Breast epithelium (tissue), 4 donors: ENCODE data around the gene UBE2E1. TPM values are rescaled to one million over a fixed set of nuclear protein-coding genes. Genes with fewer than 3 reads are reported as not detected.

Experiments
- DNase-seq, 2 donors: peaks; one replicate each; pipeline ENCODE4 v3.0.0-alpha.2; 2019; ENCODE audit warnings: low spot score in 2 of 2
- H3K27ac ChIP-seq, 2 donors: fragments of 200-600 bp; sonication (generic) in 1 of 2; one replicate each; pipeline ENCODE4 v1.5.1; 2016 to 2019; ENCODE audit warnings: mild to moderate bottlenecking in 1 of 2
- H3K27me3 ChIP-seq, 2 donors: fragments of 200-600 bp; sonication (generic) in 1 of 2; one replicate each; pipeline versions ENCODE4 v1.5.1 to v1.6.0; 2017 to 2019; ENCODE audit warnings: control low read depth in 1 of 2, mild to moderate bottlenecking in 1 of 2
- H3K36me3 ChIP-seq: fragments of 200-600 bp; one replicate; pipeline ENCODE4 v1.5.1; 2019
- H3K4me1 ChIP-seq, 2 donors: fragments of 200-600 bp; sonication (generic); one replicate each; pipeline ENCODE4 v1.5.1; 2016 to 2019; ENCODE audit warnings: control low read depth in 1 of 2
- H3K4me3 ChIP-seq, 3 donors: fragments of 200-600 bp; sonication (generic); 1 replicate in 2 of 3; 2 replicates in 1 of 3; pipeline ENCODE4 v1.5.1; 2016 to 2019; ENCODE audit warnings: mild to moderate bottlenecking in 3 of 3, moderate library complexity in 2 of 3
- H3K9me3 ChIP-seq, 2 donors: fragments of 200-600 bp; sonication (generic) in 1 of 2; one replicate each; pipeline ENCODE4 v1.5.1; 2016 to 2019; ENCODE audit warnings: control low read depth in 1 of 2
- POLR2A ChIP-seq: fragments of 450-650 bp; IDR thresholded peaks from one replicate; pipeline ENCODE4 v1.6.1; 2016; ENCODE audit warnings: antibody characterized with exemption, mild to moderate bottlenecking, moderate library complexity
- POLR2AphosphoS5 ChIP-seq, 3 donors: sonication (generic); formaldehyde crosslinking; IDR thresholded peaks; one replicate each; pipeline ENCODE4 v1.6.1; 2017; ENCODE audit warnings: antibody characterized with exemption in 3 of 3
- intact Hi-C: fragments of 100-400 bp; cut with DNase I; formaldehyde crosslinking; loops from one replicate; pipeline ENCODE4 v1.15.1; 2023; ENCODE audit warnings: low total_unique reads
- total RNA-seq, 3 donors: library from RNA; depleted of rRNA; stranded (reverse); fragments of >200 nt; gene quantifications; one replicate each; pipeline ENCODE4 v1.1.0, GENCODE V29; 2016
- TF ChIP-seq, protein P1 (sequence below), 3 donors: fragments of 450-650 bp; IDR thresholded peaks; one replicate each; pipeline ENCODE4 v1.5.1; 2016 to 2017; ENCODE audit warnings: antibody characterized with exemption in 3 of 3, mild to moderate bottlenecking in 3 of 3, moderate library complexity in 3 of 3

The UBE2E1 gene
- total RNA-seq, 3 donors from 2014 or later, result 86.4 to 127 (median 111) TPM

DNA sequence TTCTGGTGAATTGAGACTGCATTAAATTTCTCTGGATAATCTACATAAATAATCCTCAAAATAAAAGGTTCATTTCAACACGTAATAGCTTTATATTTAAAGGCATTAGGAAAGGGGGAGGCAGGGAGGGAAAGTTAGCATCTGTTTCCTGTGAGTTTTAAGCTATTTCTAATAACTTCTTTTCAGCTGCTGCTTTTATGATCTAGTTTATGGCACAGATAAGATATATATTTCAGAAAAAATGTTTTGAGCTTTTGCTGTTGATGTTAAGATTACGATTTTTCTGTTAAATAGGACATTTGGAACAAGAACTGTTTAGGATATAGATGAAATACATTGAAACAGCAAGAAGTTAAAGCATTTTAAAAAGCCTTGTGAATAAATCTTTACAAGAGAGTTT, 30.0 kb downstream of the UBE2E1 start:
- Histone ChIP-seq H3K27me3 (no peaks in the 10 kb centered on the region), H3K9me3 (no peaks in the 10 kb centered on the region), H3K4me3 (no peak overlapping the region), H3K4me1 (no peaks in the 10 kb centered on the region), H3K27ac (no peak overlapping the region), H3K36me3 (no peaks in the 10 kb centered on the region)
- DNase-seq, result no peak
- TF ChIP-seq, protein P1, sequence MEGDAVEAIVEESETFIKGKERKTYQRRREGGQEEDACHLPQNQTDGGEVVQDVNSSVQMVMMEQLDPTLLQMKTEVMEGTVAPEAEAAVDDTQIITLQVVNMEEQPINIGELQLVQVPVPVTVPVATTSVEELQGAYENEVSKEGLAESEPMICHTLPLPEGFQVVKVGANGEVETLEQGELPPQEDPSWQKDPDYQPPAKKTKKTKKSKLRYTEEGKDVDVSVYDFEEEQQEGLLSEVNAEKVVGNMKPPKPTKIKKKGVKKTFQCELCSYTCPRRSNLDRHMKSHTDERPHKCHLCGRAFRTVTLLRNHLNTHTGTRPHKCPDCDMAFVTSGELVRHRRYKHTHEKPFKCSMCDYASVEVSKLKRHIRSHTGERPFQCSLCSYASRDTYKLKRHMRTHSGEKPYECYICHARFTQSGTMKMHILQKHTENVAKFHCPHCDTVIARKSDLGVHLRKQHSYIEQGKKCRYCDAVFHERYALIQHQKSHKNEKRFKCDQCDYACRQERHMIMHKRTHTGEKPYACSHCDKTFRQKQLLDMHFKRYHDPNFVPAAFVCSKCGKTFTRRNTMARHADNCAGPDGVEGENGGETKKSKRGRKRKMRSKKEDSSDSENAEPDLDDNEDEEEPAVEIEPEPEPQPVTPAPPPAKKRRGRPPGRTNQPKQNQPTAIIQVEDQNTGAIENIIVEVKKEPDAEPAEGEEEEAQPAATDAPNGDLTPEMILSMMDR (IDR thresholded peaks at IDR 0.05), result no peak
- TF ChIP-seq POLR2AphosphoS5 (IDR thresholded peaks at IDR 0.05) (no peak), POLR2A (no peak)
- intact Hi-C loops, result no loop called here

DNA sequence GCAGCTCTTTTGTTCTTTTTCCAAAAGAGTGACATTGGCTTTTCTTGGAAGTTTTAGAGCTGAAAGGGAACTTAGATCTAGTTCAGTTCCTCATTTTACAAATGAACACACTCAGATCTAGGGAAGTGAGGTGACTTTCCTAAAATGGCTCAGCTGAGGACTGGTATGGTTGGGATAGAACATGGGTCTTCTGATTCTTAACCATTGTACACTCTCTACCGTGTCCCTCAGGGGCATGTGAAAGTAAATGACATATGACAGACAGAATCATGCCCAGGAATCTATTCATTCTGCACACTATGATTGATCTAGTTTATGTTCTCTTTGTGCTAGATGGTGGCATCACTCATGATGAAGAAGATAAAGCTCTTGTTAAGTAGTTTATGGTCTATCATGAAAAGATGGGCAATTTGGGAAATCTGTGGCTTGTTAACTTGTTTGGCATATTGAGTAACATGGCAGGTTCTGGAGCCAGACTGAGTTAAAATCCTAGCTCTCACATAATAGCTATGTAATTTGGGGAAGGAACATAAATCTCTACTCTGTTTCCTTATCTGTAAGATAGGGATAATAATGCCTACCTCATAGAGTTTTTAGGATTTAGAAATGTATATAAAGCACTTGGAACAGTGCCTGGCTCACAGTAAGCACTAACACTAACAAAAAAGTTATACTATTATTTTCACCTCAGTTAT, 30.9 kb downstream of the UBE2E1 start:
- H3K9me3 ChIP-seq, result no peaks in the 10 kb centered on the region
- no peaks in the 10 kb centered on the region for H3K4me1 ChIP-seq
- DNase-seq, result no peak
- TF ChIP-seq POLR2A (no peak), POLR2AphosphoS5 (IDR thresholded peaks at IDR 0.05) (no peak)
- TF ChIP-seq, protein P1 (IDR thresholded peaks at IDR 0.05), result no peak
- H3K4me3 ChIP-seq, result no peak overlapping the region
- H3K27ac ChIP-seq, result no peak overlapping the region
- no peaks in the 10 kb centered on the region for H3K27me3 ChIP-seq
- intact Hi-C loops, result no loop called here
- H3K36me3 ChIP-seq, result no peaks in the 10 kb centered on the region

DNA sequence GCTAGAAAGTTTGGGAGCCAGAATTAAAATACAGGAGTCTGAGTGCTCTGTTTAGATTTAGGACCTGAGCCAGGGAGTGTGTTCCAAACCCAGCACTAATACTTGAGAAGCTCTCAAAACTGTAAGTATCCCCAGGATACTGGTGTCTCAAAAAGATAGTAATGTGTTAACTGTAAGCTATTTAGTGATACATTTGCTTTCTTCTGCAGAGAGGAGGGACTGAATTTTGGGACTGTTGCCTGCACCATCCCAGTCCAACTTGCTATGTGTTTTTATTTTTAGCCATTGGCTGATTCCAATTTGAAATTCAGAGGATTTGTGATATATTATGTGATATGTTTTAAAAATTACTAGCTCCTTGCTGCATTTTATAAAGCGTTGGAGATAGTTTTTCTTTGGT, 31.5 kb downstream of the UBE2E1 start:
- no peak for DNase-seq
- Histone ChIP-seq H3K36me3 (no peaks in the 10 kb centered on the region), H3K9me3 (no peaks in the 10 kb centered on the region), H3K27me3 (no peaks in the 10 kb centered on the region), H3K27ac (no peak overlapping the region), H3K4me1 (no peaks in the 10 kb centered on the region), H3K4me3 (no peak overlapping the region)
- TF ChIP-seq POLR2AphosphoS5 (IDR thresholded peaks at IDR 0.05) (no peak), POLR2A (no peak)
- TF ChIP-seq, protein P1 (IDR thresholded peaks at IDR 0.05), result no peak
- intact Hi-C loops, result no loop called here

DNA sequence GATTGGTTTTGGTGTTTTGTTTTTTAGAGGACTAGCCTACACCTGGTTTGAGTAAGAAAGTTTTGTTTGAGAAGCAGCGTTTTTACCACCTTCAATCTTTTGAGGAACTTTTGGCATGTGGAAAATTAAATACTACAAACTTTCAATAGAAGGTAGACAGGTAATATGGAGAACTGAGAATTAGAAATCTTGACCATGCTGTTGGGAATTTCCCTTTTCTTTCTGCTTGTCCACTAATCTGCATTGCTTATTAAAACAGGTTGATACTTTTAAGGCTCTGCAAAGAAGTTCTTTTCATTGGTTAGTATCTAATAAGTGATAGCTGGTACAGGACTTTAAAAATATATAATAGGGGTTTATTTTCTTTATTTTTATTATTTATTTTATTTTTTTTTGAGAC, 31.9 kb downstream of the UBE2E1 start:
- TF ChIP-seq, protein P1 (IDR thresholded peaks at IDR 0.05), result no peak
- TF ChIP-seq POLR2AphosphoS5 (IDR thresholded peaks at IDR 0.05) (no peak), POLR2A (no peak)
- no peaks in the 10 kb centered on the region for H3K27me3 ChIP-seq
- H3K27ac ChIP-seq, result no peak overlapping the region
- no peaks in the 10 kb centered on the region for H3K36me3 ChIP-seq
- H3K4me1 ChIP-seq, result no peaks in the 10 kb centered on the region
- no peak for DNase-seq
- no peaks in the 10 kb centered on the region for H3K9me3 ChIP-seq
- intact Hi-C loops, result no loop called here
- H3K4me3 ChIP-seq, result no peak overlapping the region

DNA sequence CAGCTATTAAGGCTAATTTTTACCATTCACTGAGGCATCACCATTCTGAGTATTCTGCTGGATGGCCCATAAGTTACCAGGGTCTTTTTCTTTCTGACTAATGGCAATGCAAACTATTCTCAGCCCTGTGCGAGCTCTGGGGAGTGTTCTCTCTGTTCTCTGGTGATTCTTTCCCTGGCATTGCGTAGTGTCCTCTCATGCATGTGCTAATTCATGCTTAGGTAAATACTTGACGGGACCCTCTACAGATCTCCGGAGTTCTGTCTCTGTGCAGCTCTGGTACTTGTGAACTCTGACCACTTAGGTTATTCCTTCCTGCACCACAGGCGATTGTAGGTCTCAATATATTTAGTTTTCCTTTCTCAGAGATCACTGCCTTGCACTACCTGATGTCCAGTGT, 34.8 kb downstream of the UBE2E1 start:
- Histone ChIP-seq H3K27me3 (no peaks in the 10 kb centered on the region), H3K4me3 (no peak overlapping the region), H3K27ac (no peak overlapping the region), H3K4me1 (no peaks in the 10 kb centered on the region), H3K36me3 (no peaks in the 10 kb centered on the region), H3K9me3 (no peaks in the 10 kb centered on the region)
- DNase-seq, result no peak
- intact Hi-C loops, result no loop called here
- no peak for TF ChIP-seq POLR2A
- TF ChIP-seq, protein P1 (IDR thresholded peaks at IDR 0.05), result no peak
- no peak for TF ChIP-seq POLR2AphosphoS5 (IDR thresholded peaks at IDR 0.05)
